T-helper 1 cell treated with Interleukin-12 subunit alpha and Interleukin-12 subunit beta and Interleukin-4 antibody, amounts not matched to agents 30 μg/mL and 1 μg/mL, for 36 hours (primary cell): Measurements from ENCODE around the gene DSTN.
"Not testable (repeated sequence)": the region's sequence is repeated elsewhere in the genome, so short reads cannot be mapped to it uniquely, and the experiment has no call there.

Experiments used
- H3K27ac Mint-ChIP-seq: one replicate; pipeline ENCODE4 v1.8.0; 2021; ENCODE audit warnings: mild to moderate bottlenecking, mixed read lengths
- H3K27me3 Mint-ChIP-seq: one replicate; pipeline ENCODE4 v1.8.0; 2021; ENCODE audit warnings: low read depth, mixed read lengths
- H3K36me3 Mint-ChIP-seq: one replicate; pipeline ENCODE4 v1.8.0; 2021; ENCODE audit warnings: low read depth, mixed read lengths
- H3K4me1 Mint-ChIP-seq: one replicate; pipeline ENCODE4 v1.8.0; 2021; ENCODE audit warnings: low read depth, mixed read lengths
- H3K4me3 Mint-ChIP-seq: one replicate; pipeline ENCODE4 v1.8.0; 2021; ENCODE audit warnings: mild to moderate bottlenecking, moderate library complexity, mixed read lengths
- H3K9me3 Mint-ChIP-seq: one replicate; pipeline ENCODE4 v1.8.0; 2021; ENCODE audit warnings: mixed read lengths

The DSTN gene

DNA sequence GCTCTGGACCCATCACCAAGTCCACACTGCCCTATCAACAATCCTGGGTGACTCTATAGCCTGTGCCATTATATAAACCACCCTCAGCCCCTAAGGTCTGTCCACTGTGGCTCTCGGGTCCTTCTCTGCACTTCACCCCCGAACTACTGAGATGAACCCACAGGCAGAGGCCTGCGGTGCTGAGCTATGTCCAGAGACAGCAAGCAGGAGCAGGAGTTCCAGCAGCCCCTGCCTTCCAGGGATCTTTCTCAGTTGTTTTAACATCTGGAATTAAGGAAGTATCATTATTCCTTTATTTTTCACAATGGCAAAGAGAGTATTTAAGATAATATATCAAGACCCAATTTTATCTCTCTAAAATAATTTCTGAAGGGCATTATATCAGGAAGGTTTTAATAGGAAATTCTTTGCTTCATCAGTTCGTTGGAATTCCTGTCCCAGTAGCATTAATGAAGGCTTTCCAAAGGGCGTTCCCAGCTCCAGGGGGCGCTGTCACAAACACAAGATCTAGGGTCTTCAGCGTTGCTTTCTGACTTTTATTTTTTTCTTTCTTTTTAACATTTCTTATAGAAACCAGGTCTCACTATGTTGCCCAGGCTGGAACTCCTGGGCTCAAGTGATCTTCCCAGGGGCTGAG is 84.9 kb downstream of the DSTN start:
- no peak overlapping the region for H3K4me3 Mint-ChIP-seq
- H3K27me3 Mint-ChIP-seq: no peaks in the 10 kb centered on the region
- H3K27ac Mint-ChIP-seq: no peak overlapping the region
- peaks cover 13% of the 10 kb centered on the region for H3K4me1 Mint-ChIP-seq
- H3K36me3 Mint-ChIP-seq: peaks cover 29% of the 10 kb centered on the region
- no peaks in the 10 kb centered on the region for H3K9me3 Mint-ChIP-seq

DNA sequence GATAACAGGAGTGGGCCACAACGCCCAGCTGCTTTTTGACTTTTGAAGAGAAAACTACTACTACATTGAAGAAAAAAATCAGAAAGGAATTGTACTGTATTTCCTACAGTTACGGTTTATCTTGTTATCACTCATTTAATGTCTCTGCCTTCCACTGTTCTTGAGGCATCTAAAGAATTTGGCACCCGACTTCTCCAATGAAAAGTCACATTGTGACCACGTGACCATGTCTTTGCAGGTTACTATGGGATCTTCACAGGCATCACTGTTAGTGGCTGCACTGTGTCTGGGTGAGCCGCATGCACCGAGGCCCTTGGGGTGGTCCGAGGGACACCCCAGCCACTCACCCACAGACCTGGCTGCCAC is 85.4 kb downstream of the DSTN start:
- Mint-ChIP-seq H3K36me3 (peaks cover 34% of the 10 kb centered on the region), H3K4me3 (no peak overlapping the region), H3K4me1 (peaks cover 11% of the 10 kb centered on the region), H3K9me3 (no peaks in the 10 kb centered on the region), H3K27me3 (no peaks in the 10 kb centered on the region), H3K27ac (no peak overlapping the region)

DNA sequence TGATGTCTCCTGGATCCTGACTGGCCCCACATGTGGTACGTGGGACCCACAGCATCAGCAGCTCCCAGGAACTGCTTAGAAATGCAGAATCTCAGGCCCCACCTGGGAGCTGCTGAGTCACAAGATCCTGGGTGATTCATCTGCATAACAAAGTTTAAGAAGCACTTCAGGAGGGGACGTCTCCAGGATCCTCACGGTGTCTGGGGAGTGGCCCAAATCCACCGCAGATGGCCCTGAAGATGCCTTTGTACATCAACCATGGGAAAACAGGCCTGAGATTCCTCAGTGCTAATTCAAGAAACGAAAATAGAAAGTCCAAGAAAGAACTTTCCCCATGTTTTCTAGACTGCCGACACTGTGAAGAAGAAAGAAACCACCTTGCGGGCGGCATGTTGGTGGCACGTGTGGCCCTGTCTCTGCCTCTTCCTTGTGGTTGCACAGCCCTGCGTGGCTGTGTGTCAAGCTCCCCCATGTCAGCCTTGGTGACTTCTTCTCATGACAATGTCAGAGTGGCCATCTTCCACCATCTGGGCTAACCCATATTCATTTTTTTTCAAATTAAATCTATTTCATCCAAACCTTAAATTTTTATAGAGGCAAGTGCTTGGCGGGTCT is 86.1 kb downstream of the DSTN start:
- Mint-ChIP-seq H3K9me3 (no peaks in the 10 kb centered on the region), H3K4me3 (no peak overlapping the region), H3K36me3 (peaks cover 40% of the 10 kb centered on the region), H3K4me1 (peaks cover 16% of the 10 kb centered on the region), H3K27ac (no peak overlapping the region), H3K27me3 (no peaks in the 10 kb centered on the region)

DNA sequence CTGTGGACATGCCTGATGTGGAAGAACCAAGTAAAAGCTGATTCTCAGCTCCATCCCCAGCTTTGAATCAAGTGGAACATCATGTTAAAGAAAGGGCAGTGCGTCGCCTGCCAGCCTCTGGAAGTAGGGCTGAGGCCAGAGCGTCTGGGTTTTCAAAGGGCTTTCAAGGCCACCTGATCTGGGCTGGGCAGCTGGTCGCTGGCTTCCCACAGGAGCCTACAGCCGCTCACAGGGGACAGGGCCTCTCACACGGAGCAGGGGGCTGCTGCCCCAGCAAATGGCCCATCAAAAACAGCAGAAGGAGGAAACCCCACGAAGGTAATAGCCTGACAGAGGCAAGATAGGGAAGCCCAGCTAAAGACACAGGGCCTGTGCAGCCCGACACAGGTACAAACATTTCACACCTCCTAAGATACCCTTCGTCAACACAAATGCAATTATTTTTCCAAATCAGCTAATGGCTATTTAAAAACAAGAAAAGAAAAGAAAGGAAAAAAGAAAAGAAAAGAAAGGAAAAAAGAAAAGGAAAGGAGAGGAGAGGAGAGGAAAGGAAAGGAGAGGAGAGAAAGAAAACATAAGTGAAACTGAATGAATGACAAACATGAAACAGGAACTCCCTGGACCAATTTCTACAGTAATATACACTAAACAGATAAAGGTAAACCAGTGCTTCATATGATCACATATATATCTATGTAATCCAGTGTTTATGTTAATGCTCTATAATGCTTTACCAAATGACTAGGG is 87.4 kb downstream of the DSTN start:
- Mint-ChIP-seq H3K4me3 (no peak overlapping the region), H3K27me3 (no peaks in the 10 kb centered on the region), H3K27ac (no peak overlapping the region), H3K4me1 (peaks cover 23% of the 10 kb centered on the region), H3K36me3 (peaks cover 41% of the 10 kb centered on the region), H3K9me3 (no peaks in the 10 kb centered on the region)

DNA sequence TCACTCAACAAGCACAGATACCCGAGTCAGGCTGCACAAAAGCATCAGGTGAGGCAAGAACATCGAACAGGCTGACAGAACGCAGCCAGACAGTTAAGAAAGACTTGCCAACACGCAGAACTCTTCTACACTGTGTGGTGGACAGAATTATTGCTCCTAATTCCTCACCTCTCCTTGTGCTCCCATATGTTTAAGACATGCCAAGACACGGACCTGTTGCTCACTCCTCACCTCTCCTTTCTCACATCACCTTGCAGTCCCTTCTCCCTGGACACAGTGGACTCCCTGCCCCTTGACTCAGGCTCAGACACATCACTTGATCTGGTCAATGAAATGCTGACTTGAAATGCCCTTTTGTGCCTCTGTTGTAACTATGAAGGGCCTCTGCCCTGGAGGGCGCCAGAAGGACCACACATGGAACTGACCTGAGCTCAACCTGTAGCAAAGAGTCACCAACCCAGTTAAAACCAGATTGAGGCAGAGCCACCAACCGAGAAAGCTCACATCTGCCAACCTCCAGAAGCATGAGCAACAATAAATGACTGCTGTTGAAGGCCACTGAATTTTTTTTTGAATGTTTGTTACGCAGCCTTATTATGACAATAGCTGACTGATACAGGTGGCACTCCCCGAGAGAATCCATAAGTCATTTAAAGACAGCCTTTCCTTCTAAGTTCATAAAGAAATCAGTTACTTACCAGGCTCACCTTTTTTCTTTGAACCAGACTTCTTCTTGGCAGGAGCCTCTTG is 88.2 kb downstream of the DSTN start:
- Mint-ChIP-seq H3K4me1 (peaks cover 29% of the 10 kb centered on the region), H3K27ac (no peak overlapping the region), H3K9me3 (no peaks in the 10 kb centered on the region), H3K27me3 (no peaks in the 10 kb centered on the region), H3K36me3 (peaks cover 44% of the 10 kb centered on the region), H3K4me3 (no peak overlapping the region)

DNA sequence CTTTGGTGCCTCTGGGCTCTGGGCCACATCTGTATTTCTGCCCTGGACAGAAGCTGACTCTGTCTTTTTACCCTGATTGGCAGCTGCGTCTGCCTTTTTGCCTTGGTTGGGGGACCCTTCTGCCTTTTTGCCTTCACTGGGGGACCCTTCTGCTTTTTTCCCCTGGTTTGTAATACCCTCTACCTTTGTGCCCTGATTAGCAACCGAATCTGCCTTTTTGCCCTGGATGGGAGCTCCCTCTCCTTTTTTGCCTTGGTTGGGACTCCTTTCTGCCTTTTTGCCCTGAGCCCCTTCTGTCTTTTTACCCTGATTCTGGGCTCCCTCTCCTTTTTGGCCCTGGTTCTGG is 88.7 kb downstream of the DSTN start:
- H3K36me3 Mint-ChIP-seq: peaks cover 44% of the 10 kb centered on the region
- H3K4me3 Mint-ChIP-seq: no peak overlapping the region
- H3K4me1 Mint-ChIP-seq: peaks cover 32% of the 10 kb centered on the region
- no peak overlapping the region for H3K27ac Mint-ChIP-seq
- H3K9me3 Mint-ChIP-seq: no peaks in the 10 kb centered on the region
- H3K27me3 Mint-ChIP-seq: no peaks in the 10 kb centered on the region

DNA sequence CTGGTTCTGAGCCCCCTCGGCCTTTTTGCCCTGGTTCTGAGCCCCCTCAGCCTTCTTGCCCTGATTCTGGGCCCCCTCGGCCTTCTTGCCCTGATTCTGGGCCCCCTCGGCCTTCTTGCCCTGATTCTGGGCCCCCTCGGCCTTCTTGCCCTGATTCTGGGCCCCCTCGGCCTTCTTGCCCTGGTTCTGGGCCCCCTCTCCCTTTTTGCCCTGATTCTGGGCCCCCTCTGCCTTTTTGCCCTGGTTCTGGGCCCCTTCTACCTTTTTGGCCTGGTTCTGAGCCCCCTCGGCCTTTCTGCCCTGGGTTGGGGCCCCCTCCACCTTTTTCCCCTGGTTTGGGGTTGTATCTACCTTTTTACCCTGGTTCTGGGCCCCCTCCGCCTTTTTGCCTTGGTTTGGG is 89.5 kb downstream of the DSTN start:
- not testable (repeated sequence) for H3K27me3 Mint-ChIP-seq, H3K27ac Mint-ChIP-seq, H3K4me3 Mint-ChIP-seq, H3K9me3 Mint-ChIP-seq
- Mint-ChIP-seq H3K36me3 (peaks cover 44% of the 10 kb centered on the region), H3K4me1 (peaks cover 37% of the 10 kb centered on the region)
